Measurements from ENCODE around the gene MTCL3.

The MTCL3 gene

DNA sequence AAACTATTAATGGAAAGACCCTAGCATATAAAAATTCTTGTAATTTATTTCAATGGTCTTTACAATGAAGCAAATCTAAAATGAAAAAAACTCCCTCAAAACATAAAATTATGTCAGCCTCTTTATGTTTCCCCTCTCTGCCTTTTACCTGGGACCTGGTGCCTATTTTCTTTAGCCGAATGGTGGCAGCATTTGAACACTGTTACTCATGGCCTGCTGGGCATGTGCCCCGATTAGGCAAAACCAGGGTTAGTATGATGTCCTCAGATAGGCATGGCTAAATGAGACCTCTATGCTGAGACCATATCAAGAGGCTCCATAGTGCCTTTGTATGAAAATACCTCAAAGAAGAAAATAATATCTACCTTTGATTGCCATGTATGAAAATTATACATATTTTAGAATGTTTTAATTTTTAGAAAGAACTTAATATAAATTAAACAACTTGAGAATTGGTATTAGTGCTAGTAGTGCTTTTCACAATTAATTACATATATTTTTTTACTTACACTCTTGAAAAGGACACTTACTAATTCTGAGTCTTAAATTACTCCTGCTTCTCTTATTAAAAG is 35.4 kb upstream of the MTCL3 start:
- no peak overlapping the region for H3K4me3 ChIP-seq (ENCODE audit: insufficient read depth, low read length, poor library complexity, severe bottlenecking)
- H3K79me2 ChIP-seq (ENCODE audit: insufficient read depth, low read length) = no peaks in the 10 kb centered on the region
- no peaks in the 10 kb centered on the region for H3K36me3 ChIP-seq (ENCODE audit: low read length)
- H4K20me1 ChIP-seq (ENCODE audit: low read depth, low read length) = no peaks in the 10 kb centered on the region
- H3K27ac ChIP-seq (ENCODE audit: low read depth, low read length) = no peak overlapping the region
- no peaks in the 10 kb centered on the region for H3K27me3 ChIP-seq (ENCODE audit: low read length)
- H3K9ac ChIP-seq (ENCODE audit: low read length) = no peak overlapping the region
- H3K9me3 ChIP-seq (ENCODE audit: insufficient read depth, low read length) = no peaks in the 10 kb centered on the region
- no peak for TF ChIP-seq EZH2phosphoT487 (conservative IDR thresholded peaks at IDR 0.05; ENCODE audit: low read length)
- TF ChIP-seq, protein P1, sequence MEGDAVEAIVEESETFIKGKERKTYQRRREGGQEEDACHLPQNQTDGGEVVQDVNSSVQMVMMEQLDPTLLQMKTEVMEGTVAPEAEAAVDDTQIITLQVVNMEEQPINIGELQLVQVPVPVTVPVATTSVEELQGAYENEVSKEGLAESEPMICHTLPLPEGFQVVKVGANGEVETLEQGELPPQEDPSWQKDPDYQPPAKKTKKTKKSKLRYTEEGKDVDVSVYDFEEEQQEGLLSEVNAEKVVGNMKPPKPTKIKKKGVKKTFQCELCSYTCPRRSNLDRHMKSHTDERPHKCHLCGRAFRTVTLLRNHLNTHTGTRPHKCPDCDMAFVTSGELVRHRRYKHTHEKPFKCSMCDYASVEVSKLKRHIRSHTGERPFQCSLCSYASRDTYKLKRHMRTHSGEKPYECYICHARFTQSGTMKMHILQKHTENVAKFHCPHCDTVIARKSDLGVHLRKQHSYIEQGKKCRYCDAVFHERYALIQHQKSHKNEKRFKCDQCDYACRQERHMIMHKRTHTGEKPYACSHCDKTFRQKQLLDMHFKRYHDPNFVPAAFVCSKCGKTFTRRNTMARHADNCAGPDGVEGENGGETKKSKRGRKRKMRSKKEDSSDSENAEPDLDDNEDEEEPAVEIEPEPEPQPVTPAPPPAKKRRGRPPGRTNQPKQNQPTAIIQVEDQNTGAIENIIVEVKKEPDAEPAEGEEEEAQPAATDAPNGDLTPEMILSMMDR (IDR thresholded peaks at IDR 0.05; ENCODE audit: insufficient read depth, low read length, poor library complexity, severe bottlenecking) = peak; percentile 34
- H3K9me2 ChIP-seq (replicated peaks; ENCODE audit: insufficient read depth, low read length) = no peaks in the 10 kb centered on the region
- no peak overlapping the region for H2AFZ ChIP-seq (ENCODE audit: low read depth, low read length, severe bottlenecking)
- H3F3A ChIP-seq (ENCODE audit: insufficient read depth) = no peaks in the 10 kb centered on the region
- no peak overlapping the region for H3K4me2 ChIP-seq (ENCODE audit: low read depth, low read length, poor library complexity, severe bottlenecking)

DNA sequence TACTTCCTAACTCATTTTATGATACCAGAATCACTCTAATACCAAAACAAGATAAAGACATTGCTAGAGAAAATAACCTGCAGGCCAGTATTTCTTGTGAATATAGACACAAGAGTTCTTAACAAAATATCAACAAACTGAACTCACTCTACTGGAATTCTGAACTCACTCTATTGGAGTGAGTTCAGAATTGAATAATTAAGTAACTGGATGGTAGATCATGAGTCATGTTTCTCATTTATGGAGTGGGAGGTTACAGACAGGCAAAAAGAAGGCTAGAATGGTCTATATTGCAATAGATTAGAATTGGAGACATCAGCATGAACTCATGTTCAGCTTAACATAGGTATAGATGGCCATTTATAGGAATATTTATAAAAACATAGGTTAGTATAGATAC is 31.3 kb upstream of the MTCL3 start:
- Histone ChIP-seq H4K20me1 (ENCODE audit: low read depth, low read length) (no peaks in the 10 kb centered on the region), H3K4me3 (ENCODE audit: insufficient read depth, low read length, poor library complexity, severe bottlenecking) (no peak overlapping the region), H3K27me3 (ENCODE audit: low read length) (no peaks in the 10 kb centered on the region), H3K79me2 (ENCODE audit: insufficient read depth, low read length) (no peaks in the 10 kb centered on the region), H3K9me3 (ENCODE audit: insufficient read depth, low read length) (no peaks in the 10 kb centered on the region), H2AFZ (ENCODE audit: low read depth, low read length, severe bottlenecking) (no peak overlapping the region), H3F3A (ENCODE audit: insufficient read depth) (no peaks in the 10 kb centered on the region), H3K9me2 (replicated peaks; ENCODE audit: insufficient read depth, low read length) (no peaks in the 10 kb centered on the region), H3K27ac (ENCODE audit: low read depth, low read length) (no peak overlapping the region), H3K4me2 (ENCODE audit: low read depth, low read length, poor library complexity, severe bottlenecking) (no peak overlapping the region), H3K36me3 (ENCODE audit: low read length) (no peaks in the 10 kb centered on the region), H3K9ac (ENCODE audit: low read length) (no peak overlapping the region)
- no peak for TF ChIP-seq EZH2phosphoT487 (conservative IDR thresholded peaks at IDR 0.05; ENCODE audit: low read length)
- TF ChIP-seq, protein P1 (IDR thresholded peaks at IDR 0.05; ENCODE audit: insufficient read depth, low read length, poor library complexity, severe bottlenecking) = no peak

DNA sequence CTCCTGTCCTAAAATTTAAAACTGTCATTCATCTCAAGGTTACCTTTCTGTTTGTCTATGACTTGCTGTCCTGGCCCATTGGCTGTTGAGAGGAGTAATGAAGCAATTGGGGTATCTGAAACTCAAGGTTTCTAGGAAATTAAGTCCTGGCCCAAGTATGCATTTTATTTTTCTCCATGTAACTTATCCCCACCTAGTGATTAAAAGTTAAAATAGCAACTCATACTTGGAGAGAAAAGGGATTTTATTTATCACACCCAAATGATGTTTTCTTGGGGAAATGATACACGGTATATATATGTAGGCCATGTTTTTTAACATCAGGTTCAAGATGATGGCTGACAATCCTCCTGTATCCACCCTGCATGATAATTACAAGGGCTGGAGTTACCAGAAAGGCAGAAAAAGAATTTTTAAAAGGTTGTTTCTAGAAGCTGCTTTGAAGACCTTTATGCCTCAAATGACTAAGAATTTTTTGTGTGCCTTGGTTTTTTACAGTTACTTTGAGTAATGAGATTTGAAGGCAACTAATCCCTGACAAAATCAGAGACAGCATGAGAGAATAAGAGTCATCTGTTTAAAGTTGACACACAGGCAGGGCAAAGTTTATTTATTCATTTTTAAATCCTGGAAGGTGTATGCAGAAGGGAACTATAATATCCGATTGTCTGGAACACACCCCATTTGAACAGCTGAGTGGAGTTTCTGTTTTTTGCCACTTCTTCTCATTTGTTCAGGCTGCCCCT is 28.9 kb upstream of the MTCL3 start:
- Histone ChIP-seq H3K9ac (ENCODE audit: low read length) (no peak overlapping the region), H3K4me2 (ENCODE audit: low read depth, low read length, poor library complexity, severe bottlenecking) (no peak overlapping the region), H3K4me3 (ENCODE audit: insufficient read depth, low read length, poor library complexity, severe bottlenecking) (no peak overlapping the region), H3K9me2 (replicated peaks; ENCODE audit: insufficient read depth, low read length) (no peaks in the 10 kb centered on the region), H3K36me3 (ENCODE audit: low read length) (no peaks in the 10 kb centered on the region), H3K9me3 (ENCODE audit: insufficient read depth, low read length) (no peaks in the 10 kb centered on the region), H3K27me3 (ENCODE audit: low read length) (no peaks in the 10 kb centered on the region), H3K79me2 (ENCODE audit: insufficient read depth, low read length) (no peaks in the 10 kb centered on the region), H3F3A (ENCODE audit: insufficient read depth) (no peaks in the 10 kb centered on the region), H3K27ac (ENCODE audit: low read depth, low read length) (no peak overlapping the region), H4K20me1 (ENCODE audit: low read depth, low read length) (no peaks in the 10 kb centered on the region), H2AFZ (ENCODE audit: low read depth, low read length, severe bottlenecking) (no peak overlapping the region)
- no peak for TF ChIP-seq EZH2phosphoT487 (conservative IDR thresholded peaks at IDR 0.05; ENCODE audit: low read length)
- TF ChIP-seq, protein P1 (IDR thresholded peaks at IDR 0.05; ENCODE audit: insufficient read depth, low read length, poor library complexity, severe bottlenecking) = no peak

All from SU-DHL-6 (cell line).